ENCODE results near the gene GSK3A.

GSK3A gene

GRCh38 chr19:42242512-42243409 is at the start of gene GSK3A:
Gene GSK3A (minus strand): TSS chr19:42242602. CDS start chr19:42242465, 137 bp downstream.
- DNase-seq (ENCODE audit: extremely low read depth in 1 of 2, low read depth in 1 of 2), result peak; percentile 85 to 90

- no peak for DNase-seq (ENCODE audit: extremely low read depth in 1 of 2, low read depth in 1 of 2)
Observed at GRCh38 chr19:42291435-42291810, 49.0 kb upstream of the GSK3A start.

- DNase-seq (ENCODE audit: extremely low read depth in 1 of 2, low read depth in 1 of 2), result peak in 1 of 2 donors; percentile 26
Observed at GRCh38 chr19:42290523-42291434, 48.4 kb upstream of the GSK3A start.

- no peak for DNase-seq (ENCODE audit: extremely low read depth in 1 of 2, low read depth in 1 of 2)
Observed at GRCh38 chr19:42290136-42290522, 47.7 kb upstream of the GSK3A start.

- DNase-seq (ENCODE audit: extremely low read depth in 1 of 2, low read depth in 1 of 2), result no peak
Observed at GRCh38 chr19:42289556-42290041, 47.2 kb upstream of the GSK3A start.

- no peak for DNase-seq (ENCODE audit: extremely low read depth in 1 of 2, low read depth in 1 of 2)
Observed at GRCh38 chr19:42288881-42289555, 46.6 kb upstream of the GSK3A start.

DNA sequence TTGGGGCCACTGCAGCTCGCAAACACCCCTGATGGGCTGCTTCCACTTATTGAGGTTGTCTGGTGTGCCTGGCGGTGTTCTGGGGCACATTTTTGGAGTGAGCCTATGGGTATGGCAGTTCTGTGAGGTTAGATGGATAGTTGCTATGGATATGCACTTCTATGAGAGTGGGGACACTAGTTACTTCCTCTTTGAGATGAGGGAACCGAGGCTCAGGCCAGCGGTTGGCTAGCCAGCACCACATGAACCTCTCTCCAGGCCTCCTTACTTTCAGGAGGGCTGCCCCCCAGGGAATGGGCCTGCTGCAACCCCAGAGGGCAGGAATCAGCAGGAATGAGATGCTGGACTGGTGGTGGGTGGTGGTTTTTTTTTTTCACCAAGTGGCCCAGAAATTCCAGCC is 46.0 kb upstream of the GSK3A start:
- no peak for DNase-seq (ENCODE audit: extremely low read depth in 1 of 2, low read depth in 1 of 2)

- DNase-seq (ENCODE audit: extremely low read depth in 1 of 2, low read depth in 1 of 2), result no peak
Observed at GRCh38 chr19:42287827-42288107, 45.4 kb upstream of the GSK3A start.

DNA sequence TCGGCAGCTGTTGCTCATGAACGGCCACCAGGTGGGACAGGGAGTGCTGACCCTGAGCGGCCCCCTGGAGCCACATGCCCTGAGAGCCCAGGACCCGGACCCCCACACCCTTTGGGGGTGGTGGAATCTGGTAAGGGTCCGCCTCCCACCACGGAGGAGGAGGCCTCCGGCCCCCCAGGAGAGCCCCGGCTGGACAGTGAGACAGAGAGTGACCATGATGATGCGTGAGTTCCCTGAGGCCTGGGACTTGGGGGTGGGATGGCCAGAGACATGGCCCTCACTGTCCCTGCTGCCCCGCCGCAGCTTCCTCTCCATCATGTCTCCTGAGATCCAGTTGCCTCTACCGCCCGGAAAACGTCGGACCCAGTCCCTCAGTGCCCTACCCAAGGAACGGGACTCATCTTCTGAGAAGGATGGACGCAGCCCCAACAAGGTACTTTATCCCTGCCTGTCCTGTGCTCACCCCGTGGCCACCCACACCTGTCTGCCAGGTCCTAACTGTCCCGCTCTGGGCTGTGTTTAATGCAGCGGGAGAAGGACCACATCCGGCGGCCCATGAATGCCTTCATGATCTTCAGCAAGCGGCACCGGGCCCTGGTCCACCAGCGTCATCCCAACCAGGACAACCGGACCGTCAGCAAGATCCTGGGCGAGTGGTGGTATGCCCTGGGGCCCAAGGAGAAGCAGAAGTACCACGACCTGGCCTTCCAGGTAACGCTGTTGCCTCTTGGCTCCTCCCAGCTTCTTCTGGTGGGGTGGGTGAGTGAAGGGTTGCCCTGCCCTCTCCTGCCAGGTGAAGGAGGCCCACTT is 44.8 kb upstream of the GSK3A start:
- DNase-seq (ENCODE audit: extremely low read depth in 1 of 2, low read depth in 1 of 2), result no peak

GRCh38 chr19:42286349-42287016 is 44.1 kb upstream of the GSK3A start:
- no peak for DNase-seq (ENCODE audit: extremely low read depth in 1 of 2, low read depth in 1 of 2)

- no peak for DNase-seq (ENCODE audit: extremely low read depth in 1 of 2, low read depth in 1 of 2)
Observed at GRCh38 chr19:42285988-42286348, 43.6 kb upstream of the GSK3A start.

GRCh38 chr19:42285541-42285941 is 43.1 kb upstream of the GSK3A start:
- DNase-seq (ENCODE audit: extremely low read depth in 1 of 2, low read depth in 1 of 2), result no peak

DNA sequence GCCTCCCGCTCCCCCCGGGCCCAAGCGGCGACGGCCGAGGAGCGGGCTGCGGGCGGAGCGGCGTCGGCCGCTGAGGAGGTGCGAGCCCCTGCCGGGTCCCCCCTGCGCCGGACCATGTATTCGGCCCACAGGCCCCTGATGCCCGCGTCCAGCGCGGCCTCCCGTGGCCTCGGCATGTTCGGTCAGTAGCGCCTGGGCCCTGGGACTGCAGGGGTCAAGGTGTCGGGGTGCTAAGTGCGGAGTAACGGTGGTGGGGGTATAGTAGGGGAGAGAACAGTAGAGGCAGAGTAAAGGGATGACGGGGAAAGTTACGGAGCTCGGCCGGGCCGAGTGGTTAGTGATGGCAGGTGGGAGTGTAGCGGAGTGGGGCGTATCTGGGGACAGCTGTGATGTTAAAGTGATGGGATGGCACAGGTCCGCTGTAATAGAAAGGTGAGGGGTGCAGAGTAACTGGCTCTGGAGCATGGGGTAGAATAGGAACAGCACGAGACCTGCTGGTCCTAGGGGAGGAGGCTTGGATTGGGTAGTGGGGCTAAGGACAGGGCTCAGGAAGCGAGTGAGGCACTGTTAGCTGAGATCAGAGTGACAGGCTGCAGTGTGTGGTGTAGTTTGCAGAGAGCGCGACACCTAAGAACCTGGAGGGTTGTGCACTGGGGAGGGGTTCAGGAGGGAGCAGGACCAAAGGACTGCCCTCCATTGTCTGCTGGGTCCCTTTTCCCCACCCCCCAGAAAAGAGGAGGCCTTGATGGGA is 42.4 kb upstream of the GSK3A start:
- no peak for DNase-seq (ENCODE audit: extremely low read depth in 1 of 2, low read depth in 1 of 2)

DNA sequence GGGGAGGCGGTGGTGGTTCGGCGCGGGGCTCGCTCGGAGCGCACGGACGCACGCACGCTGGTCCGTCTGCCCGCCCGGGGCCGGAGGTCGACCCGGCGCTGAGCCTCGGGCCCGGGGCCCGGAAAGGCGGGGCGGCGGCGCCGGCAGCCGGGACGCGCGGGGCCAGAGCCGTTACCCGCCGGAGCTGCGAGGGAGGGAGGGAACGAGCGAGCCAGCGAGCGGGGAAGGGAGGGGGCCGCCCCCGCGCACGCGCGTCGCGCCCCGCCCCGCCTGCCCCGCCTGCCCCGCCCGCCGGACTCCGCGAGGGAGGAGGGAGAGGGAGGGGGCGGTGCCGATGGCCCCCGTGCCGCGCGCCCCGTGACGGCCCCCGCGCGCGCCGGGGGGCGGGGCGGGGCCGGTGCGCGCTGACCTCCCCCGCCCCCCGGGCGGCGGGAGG is 41.7 kb upstream of the GSK3A start:
- peak; percentile 32 to 79 for DNase-seq (ENCODE audit: extremely low read depth in 1 of 2, low read depth in 1 of 2)

- DNase-seq (ENCODE audit: extremely low read depth in 1 of 2, low read depth in 1 of 2), result peak; percentile 88 to 96
Observed at GRCh38 chr19:42283188-42284065, 41.0 kb upstream of the GSK3A start.

GRCh38 chr19:42282819-42283187 is 40.4 kb upstream of the GSK3A start:
- DNase-seq (ENCODE audit: extremely low read depth in 1 of 2, low read depth in 1 of 2), result no peak

DNA sequence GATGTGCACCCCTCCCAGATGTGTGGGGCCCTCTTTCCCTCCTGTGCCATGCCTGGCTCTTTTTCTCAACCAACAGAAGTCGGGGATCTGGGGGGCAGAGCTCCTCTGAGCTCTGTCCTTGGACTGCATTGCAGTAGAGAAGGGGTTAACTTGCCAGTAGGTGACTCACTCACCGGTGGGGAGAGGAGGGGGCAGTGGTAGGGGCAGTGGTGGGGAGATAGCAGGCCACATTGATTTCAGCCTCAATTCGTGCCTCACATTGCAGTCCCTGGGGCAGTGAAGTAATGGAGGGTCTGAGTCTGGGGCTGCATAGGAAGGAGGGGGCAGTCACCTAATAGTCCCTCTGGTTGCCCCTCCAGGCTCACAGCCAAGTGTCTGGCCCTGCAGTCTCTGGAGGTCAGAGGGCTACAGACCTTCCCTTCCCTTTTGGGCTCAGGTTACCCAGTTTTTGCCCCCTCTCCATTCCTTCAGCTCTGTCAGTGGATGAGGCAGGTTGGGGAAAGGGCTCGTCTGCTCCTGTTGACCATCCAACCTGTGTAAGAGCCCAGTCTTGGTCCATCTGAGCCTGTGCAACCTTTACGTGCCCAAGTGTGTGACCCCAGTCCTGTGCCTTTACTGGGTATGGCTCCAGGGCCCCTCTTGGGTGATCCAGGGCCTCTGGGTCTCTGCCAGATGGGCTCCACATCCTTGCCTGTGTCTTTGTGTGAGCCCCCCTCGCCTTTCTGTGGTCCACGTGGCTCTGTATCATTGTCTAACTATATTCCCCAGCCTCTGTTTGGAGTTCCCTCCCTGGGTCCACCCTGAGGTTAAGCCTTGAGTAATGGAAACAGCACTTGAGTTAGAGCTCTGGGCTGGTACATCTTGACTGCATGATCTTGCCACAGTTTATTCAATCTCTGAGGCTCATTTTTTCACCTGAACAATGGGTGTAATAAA is 39.7 kb upstream of the GSK3A start:
- no peak for DNase-seq (ENCODE audit: extremely low read depth in 1 of 2, low read depth in 1 of 2)
